GM19328 (cell line): ENCODE measurements around the gene CDHR2.
"Not testable (repeated sequence)": the region's sequence is repeated elsewhere in the genome, so short reads cannot be mapped to it uniquely, and the experiment has no call there.

Source experiments
- ATAC-seq: cut with Tn5 transposase; IDR thresholded peaks from one replicate; pipeline ENCODE4 v1.9.1; 2021; ENCODE audit warnings: mild to moderate bottlenecking, moderate library complexity; ENCODE audit not compliant: unreplicated experiment

Gene CDHR2

DNA sequence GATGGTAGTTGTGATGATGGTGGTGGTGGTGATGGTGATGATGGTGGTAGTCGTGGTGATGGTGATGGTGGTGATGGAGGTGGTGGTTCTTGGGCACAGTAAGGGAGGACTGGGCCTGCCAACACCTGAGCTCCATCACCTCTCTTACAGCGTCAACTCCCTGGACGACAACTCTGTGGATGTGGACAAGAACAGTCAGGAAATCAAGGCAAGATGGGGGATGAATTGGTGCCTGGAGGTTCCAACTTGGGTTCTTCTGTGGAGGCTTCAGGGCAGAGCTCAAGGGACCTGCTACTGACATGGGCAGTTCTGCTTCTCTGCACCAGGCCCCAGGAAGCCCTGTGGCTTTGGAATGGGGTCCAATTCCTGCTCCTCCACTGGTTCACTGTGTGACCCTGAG, 43.4 kb downstream of the CDHR2 start:
- ATAC-seq = no peak

DNA sequence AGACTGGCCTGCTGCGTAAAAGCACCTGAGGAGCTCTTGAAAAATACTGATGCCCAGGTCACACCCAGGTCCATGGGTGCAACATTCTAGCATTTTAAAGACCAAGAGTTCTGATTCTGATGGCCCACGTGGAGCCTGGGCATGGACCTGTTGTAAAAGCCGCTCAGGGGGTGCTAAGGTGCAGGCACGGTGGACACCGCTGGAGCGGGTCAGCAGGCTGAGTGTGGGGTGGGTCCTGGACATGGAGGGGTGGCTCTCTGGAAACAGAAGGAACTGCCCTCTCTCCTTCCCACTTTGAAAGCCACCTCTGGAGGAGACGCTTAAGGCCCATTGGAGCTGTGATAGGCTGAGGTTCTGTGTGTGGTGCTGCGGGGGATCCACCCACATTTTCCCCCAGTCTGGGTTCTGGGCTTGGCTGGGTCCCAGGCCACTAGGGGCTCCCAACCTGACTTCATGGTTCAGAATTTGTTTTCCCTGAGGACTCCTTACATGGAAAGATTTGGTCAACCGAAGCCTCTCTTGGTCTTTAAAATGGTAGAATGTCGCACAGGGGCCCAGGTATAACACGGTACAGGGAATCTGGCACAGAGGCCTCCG, 44.2 kb downstream of the CDHR2 start:
- no peak for ATAC-seq

DNA sequence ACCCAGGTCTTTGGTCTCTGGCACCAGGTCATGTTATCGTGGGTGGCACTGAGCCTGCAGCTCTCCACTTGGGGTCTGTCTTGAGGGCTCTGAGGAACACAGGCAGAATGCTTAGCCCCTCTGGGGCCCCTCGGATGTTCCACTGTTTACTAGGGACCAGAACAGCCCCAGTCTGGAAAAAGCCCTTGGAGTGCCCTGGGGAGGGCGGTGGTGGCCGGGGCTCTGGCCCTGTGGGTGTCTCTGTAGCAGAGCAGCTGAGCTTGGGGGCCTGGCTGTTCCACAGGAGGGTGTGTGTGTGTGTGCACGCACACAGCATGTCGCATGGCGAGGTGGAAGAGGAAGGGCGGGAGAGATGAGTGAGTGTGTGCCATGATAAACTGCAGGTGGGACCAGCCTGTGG, 45.4 kb downstream of the CDHR2 start:
- ATAC-seq = no peak

DNA sequence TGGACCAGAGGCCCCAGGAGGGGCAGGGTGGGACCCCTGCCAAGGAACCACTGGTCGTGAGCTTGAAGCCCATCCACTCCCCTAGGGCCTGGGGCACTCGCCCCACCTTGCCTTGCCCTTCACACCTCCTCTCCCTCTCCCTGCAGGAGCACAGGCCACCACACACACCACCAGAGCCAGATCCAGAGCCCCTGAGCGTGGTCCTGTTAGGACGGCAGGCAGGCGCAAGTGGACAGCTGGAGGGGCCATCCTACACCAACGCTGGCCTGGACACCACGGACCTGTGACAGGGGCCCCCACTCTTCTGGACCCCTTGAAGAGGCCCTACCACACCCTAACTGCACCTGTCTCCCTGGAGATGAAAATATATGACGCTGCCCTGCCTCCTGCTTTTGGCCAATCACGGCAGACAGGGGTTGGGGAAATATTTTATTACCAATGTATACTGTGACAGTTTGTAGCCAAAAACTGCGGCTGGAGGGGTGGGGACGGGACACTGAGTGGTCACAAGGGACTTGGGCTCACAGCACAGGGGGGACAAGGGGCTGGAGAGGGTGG, 46.3 kb downstream of the CDHR2 start:
- no peak for ATAC-seq

DNA sequence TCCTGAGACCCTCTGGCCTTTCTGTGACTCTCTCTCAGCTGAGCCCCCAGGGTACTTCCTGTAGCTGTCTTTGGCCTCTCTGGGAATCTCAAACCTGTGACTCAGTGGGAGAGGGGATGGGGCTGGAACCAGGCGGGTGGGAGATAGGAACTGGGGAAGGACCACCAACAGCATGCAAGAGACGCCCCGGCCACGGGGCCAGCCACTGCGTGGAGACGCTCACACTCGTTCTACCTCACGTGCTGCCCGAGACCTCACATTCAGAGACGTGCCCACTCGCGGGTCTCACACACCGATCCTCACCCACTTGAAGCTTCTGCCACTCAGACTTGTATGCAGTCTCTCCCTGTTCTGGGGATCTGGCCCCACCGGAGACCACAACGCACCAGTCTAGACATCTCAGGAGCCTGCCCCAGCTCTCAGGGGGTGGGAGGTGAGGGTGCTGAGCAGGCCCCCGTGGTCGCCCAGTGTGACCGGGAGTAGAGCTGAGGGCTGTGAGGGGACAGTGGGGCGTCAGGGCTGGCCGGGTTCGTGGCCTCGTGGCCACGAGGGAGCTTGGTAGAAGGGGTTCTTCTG, 47.0 kb downstream of the CDHR2 start:
- ATAC-seq = no peak

DNA sequence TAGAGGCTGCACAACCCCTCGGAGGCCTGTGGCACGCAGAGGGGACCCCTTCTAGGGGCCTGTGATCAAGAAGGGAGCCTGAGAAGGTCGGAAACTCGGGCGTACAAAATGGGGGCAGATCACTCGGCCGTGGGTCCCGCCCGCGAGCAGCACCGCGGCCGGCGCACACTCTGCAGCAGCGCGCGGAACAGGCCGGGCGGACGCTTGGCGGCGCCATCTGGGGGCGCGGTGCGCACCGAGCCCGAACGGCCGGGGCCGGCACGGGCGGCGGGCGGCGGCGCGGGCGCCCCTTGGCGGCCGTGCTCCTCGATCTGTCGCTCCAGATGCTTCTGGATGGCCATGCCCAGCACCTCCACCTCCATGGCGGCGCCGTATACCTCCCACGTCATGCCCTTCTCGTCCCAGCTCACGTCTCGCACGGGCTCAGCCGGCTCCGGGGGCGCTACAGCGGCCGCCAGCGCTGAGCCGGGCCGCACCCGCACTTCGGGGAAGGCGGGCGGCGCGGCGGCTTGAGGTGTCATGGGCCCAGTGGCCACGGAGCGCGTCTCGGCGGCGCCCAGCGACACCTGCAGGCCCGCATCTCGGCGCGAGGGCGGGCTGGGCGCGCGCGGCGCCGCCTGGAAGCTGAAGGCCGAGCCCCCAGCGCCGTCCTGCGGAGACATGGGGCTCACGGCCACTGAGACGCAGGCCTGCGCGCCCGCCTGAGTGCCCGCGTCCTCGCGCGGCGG, 47.7 kb downstream of the CDHR2 start:
- ATAC-seq = no peak

DNA sequence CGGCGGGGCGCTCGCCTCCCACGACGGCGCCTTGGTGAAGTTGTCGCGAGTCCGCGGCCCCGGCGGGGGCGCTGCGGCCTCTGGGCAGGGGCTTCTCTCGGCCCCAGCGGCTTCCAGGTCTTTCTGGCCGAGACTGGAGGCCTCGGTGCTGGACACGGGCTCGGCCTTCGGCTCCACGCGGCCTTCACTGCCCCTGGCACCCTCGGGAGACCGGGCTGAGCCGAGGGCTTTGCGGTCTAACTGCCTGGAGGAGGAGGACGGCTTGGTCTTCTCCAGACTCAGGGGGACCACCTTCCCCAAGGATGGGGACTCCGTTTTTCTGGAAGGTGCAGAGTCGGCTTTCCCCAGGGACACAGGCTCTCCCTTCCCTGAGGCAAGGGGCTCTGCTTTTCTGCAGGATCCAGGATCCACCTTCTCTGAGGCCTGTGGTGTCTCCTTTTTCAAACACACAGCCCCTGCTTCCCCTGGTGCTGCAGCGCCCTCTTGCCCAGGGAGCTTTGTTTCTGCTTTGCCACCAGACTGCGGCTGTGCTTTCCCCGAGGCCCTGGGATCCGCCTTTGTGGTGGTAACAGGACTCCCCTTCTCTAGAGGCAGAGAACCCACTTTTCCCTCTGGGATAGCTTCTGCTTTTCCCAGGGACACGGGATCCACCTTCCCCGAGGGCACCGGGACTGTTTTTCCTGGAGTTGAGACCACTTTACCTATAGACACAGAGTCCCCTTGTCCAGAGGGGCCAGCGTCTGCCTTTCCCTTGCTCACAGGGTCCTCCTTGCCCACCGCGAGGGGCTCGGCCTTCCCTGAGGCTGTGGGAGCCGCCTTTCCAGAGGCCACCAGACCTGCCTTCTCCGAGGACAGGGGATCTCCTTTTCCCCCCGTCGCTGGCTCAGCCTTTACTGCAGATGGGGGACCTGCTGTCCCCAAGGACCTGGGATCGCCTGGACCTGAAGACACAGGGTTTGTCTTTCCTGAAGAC, 48.6 kb downstream of the CDHR2 start:
- no peak for ATAC-seq

DNA sequence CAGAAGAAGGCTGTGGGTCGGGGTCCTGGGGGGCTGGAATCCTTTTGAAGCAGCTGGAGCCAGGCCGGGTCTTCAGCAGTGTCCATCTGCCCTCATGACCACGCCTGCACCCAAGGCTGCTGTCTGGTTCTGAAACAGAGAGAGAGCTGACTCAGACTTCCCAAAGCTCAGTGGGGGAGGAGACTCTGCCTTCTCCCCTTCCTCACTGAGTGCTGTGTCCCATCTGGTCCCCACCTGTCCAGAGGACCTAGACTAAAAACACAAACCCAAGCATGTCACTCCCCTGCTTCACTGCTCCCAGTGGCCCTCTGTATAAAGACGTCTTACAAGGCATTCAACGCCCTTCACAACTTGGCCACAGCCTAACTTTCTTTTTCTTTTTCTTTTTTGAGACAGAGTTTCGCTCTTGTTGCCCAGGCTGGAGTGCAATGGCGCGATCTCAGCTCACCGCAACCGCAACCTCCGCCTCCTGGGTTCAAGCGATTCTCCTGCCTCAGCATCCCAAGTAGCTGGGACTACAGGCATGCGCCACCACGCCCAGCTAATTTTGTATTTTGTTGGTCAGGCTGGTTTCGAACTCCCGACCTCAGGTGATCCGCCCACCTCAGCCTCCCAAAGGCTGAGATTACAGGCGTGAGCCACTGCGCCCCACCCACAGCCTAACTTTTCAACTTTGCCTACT, 50.7 kb downstream of the CDHR2 start:
- not testable (repeated sequence) for ATAC-seq

DNA sequence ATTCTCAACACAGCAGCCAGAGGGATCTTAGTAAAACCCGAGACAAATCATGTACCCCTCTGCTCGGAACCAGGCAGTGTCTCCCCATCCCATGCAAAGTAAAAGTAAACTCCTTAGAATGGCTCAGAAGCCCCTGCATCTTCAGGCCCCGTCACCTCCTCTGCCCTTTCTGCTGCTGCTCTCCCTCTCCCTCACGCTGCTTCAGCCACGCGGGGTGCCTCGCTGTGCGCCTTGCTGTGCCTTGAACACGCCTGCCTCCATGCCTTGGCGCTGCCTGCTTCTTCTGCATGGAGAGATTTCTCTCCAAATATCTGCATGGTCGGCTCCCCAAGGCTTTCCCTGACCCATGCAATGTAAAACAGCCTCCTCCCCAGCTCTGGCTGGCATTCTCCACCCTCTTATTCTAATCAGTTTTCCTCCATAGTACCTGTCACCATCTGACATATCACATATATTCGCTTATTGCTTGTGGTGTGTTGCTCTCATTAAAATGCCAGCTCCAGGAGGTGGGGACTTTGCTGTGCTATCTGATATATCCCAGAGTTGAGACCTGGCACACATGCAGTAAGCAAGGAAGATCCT, 52.9 kb downstream of the CDHR2 start:
- no peak for ATAC-seq

DNA sequence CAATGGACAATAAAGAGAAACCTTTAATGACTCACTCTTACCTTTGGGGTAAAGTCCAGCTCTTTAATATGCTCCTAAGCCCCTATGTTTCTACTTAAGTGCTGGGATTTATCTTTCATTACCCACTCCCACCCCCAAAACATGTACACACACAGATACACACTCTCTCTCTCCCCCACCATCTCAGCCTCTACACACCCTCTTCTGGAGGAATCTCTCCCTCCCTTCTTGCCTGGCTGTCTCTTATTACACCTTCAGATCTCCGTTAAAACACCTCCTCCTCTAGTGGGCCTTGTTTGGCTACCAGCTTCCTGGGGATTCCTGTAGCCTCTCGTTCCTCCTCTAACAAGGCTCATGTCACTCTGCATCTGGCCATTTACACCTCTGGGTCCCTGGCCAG, 53.9 kb downstream of the CDHR2 start:
- no peak for ATAC-seq

DNA sequence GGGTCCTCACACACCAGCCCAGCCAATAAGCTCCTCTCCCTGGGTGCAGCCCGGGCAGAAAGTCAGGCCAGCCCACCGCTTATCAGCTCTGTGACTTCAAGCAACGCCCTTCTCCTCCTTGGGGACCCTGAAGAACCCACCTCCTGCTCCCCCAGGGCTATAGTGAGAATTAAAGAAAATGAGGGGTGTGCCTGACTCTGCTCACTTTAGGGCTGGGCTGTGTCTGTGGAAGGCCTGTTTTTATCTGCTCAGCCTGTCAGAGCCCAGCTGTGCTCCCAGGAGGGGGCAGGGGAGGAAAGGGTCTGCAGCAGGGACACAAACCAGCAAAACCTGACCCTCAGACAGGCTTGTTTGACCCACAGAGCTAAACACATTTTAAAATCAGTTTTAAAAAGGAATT, 56.9 kb downstream of the CDHR2 start:
- no peak for ATAC-seq

DNA sequence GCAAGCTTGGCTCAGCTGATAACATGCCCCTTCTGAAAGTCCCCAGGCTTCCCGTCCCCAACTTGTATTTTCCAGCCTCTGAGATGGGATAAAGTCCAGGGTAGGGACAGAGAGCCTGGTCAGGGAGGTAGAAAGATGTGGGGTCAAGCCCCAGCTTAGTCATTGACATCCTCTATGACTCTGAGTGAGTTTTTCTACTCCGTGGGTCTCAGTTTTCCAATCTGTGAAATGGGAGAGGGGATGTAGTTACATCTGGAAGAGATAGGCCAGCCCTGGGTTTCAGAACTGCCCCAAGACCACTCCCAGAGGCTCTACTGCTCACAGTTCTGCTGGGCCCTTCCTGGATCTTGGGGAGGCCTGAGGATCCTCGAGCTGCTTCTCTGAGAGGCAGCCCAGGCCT, 57.7 kb downstream of the CDHR2 start:
- no peak for ATAC-seq

DNA sequence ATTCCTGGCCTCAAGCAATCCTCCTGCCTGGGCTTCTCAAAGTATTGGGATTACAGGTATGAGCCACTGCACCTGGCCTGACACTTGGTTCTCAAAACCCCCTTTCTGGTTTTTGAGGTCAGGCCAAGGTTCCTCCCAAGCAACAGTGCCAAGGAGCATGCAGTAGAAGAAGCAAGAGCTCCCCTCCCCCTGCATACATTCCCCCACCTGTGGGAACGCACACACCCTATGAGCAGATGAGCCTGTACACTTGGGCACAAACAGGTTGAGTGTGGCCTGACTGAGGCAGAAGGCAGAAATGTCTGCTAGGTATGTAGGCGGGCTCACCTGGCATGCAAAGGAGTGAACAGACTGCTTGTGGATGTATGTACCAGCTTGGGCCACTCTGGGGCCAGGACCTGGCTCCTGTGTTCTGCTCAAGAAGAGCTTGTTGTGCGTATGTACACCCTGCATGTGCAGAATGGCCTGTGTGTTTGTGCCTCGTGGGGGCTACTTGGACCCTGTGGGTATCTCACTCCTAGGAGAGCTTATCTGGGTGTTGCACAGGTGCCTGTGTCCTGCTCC, 59.1 kb downstream of the CDHR2 start:
- no peak for ATAC-seq

DNA sequence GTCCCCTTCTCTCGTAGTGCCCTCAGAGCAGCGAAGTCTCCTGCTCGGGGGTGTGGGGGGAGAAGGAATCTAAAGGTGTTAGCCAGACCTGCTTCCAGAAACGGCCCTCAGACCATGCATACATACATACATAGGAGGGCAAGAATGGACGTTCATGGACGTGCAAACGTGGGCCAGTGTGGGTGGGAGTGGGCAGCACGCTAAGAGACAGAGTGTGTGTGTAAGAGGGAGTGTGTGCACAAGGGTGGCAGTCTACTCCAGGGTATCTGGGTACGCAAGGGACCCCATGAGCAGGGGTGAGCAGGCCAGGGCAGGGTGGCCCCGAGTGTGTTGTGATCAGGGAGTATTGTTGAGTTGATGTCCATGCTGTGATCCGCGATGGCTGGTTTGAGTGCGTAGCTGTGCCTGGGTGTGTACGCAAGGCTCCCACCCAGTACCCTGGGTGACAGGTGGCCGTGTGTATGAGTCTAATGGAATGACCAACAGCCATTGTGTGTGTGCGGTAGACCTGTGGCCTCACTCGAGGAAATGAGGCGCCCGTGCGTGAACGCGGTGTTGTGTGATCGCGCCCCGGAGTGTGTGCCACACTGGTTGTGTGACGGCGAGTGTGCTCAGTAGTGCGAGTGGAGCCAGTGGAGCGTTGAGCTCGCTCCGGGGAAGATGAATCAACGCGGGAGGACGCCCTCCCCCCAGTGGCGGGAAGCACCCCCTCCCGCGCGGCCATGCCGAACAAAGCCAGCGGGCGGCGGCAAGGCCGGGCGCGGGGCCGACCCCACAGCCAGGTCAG, 60.0 kb downstream of the CDHR2 start:
- ATAC-seq = peak; percentile 11

DNA sequence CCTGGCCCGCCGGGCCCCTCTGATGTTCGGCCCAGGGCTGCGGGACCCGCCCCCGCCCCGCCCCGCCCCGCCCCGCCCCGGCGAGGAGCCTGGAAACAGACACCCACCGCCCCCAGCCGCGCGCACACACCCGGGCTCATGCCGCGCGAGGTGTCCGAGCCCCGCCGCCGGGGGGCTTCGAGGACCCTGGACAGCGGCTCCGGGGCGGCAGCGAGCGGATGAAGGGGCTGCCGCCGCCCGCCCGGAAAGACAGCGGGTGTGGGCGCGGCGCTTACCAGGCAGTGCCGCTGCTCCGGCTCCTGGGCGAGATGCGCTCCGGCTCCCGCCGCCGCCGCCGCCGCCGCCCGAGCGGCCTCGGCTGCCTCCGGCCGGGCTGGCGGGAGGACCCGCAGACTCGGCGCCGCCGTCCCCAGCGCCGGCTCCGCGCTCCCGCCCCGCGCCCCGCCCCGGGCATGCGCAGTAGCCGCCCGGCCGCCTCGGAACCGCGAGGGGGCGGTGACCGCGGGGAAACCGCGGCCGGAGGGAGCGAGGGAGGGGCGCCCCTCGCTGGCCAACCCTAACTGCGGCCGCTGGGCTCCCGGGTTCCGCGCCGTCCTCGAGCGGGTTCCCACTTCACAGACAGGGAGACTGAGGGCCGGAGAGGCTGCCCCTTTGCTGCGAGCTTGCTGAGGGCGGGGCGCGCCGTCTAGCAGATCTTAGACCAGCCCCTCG, 60.7 kb downstream of the CDHR2 start, which contains the start of gene GPRIN1:
Gene GPRIN1 (minus strand): TSS at position 433 of the 711 bp plus-strand sequence. CDS start 10,322 bp downstream, outside the sequence.
- ATAC-seq = peak; percentile 82

DNA sequence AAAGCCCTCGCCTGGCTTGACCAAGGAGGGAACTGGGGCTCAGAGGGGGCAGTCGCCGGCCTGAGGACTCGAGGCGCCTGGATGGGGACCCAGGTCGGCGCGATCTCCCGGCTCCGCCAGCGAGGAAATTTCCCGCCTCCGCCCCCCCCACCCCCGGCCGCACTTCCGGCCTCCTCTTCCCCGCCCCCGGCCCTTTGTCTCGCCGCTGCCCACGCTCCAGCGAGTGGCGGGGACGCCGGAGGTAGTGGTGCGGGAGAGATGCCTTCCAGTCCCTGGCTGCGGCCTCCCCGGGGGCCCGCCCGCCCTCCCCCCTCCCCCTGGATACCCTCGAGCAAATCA, 61.3 kb downstream of the CDHR2 start:
- no peak for ATAC-seq

DNA sequence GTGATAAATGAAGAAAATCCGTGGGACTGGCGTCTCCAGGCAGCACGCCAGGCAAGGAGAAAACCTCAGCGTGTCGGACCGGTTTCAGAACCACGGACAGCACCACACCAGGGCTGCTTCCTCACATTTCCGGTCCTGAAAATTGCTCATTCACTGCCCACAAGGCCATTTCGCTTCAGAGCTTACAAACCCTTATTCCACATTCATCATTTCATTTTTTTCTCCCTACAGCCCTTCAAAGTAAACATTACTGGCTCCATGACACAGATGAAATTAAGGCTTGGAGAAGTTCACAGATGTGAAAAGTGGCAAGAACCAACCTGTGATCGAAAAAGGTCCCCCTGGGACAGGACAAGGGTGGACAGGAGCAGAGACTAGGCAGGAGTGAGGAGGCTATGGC, 62.3 kb downstream of the CDHR2 start:
- ATAC-seq = no peak

DNA sequence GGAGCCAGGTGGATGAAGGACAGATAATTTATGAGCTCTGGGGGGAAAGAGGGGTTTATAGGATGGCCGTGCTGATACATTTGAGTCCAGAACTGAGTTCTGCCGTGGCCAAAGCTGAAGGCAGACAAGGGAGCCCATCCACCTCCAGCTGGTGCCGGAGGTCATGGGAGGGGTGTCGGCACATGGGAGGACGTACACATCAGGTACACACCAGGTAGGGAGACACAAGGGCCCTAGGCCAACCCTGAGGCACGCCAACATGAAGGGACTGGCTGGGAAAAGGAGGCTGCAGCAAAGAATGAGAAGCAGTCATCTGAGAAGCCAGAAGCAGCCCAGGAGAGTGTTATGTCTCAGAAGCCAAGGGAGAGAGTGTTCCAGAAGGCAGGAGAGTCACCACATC, 62.9 kb downstream of the CDHR2 start:
- no peak for ATAC-seq
